Stomach (tissue), 4 donors: ENCODE results near the gene RNU7-1.

Experiments
- POLR2A ChIP-seq, 4 donors: fragments of 450-650 bp; IDR thresholded peaks; one replicate each; pipeline ENCODE4 v1.6.1; 2016; ENCODE audit warnings: antibody characterized with exemption in 4 of 4, control low read depth in 2 of 4, mild to moderate bottlenecking in 1 of 4, moderate library complexity in 1 of 4
- POLR2AphosphoS5 ChIP-seq, 3 donors: sonication (generic); formaldehyde crosslinking; IDR thresholded peaks; one replicate each; pipeline ENCODE4 v1.6.1; 2016; ENCODE audit warnings: antibody characterized with exemption in 3 of 3
- TF ChIP-seq, protein P1 (sequence below), 7 experiments: fragments of 450-650 bp in 4 of 7; fragments of 200-600 bp in 3 of 7; sonication (generic) in 3 of 7; IDR thresholded peaks; one replicate each; pipeline ENCODE4 v1.5.1; 2016 to 2019; ENCODE audit warnings: antibody characterized with exemption in 7 of 7, control low read depth in 2 of 7, mild to moderate bottlenecking in 1 of 7

DNA sequence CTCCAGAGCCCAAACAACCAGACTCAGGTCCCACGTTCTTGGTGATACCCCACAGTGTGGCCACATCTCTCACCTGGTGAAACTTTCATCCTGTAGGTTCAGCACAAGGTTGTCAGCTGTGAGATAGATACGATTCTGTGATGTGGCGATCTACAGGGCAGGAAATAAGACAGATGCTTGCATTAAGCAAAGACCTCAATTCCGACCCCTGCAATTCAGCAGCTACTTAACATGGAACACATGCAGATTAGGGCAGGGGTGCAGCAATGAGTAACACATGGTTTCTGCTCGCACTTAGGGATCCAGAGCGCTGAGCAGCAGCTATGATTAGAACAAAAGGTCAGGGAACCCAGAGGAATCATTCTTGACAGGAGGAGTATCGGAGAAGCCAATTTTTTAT is 22.7 kb downstream of the RNU7-1 start:
- TF ChIP-seq, protein P1, sequence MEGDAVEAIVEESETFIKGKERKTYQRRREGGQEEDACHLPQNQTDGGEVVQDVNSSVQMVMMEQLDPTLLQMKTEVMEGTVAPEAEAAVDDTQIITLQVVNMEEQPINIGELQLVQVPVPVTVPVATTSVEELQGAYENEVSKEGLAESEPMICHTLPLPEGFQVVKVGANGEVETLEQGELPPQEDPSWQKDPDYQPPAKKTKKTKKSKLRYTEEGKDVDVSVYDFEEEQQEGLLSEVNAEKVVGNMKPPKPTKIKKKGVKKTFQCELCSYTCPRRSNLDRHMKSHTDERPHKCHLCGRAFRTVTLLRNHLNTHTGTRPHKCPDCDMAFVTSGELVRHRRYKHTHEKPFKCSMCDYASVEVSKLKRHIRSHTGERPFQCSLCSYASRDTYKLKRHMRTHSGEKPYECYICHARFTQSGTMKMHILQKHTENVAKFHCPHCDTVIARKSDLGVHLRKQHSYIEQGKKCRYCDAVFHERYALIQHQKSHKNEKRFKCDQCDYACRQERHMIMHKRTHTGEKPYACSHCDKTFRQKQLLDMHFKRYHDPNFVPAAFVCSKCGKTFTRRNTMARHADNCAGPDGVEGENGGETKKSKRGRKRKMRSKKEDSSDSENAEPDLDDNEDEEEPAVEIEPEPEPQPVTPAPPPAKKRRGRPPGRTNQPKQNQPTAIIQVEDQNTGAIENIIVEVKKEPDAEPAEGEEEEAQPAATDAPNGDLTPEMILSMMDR (IDR thresholded peaks at IDR 0.05), result no peak
- TF ChIP-seq POLR2A (IDR thresholded peaks at IDR 0.05), result no peak
- TF ChIP-seq POLR2AphosphoS5 (IDR thresholded peaks at IDR 0.05), result no peak
